Measurements from ENCODE around the gene DRC1. TPM values are rescaled to one million over a fixed set of nuclear protein-coding genes. Genes with fewer than 3 reads are reported as not detected.

DRC1 gene
- total RNA-seq, 6 experiments from 2014 or later, result not detected

- H3K27me3 Mint-ChIP-seq (ENCODE audit: insufficient read depth), result no peaks in the 10 kb centered on the region; the same call in 1 of the 2 replicates
- peaks cover 6% of the 10 kb centered on the region; the same call in 1 of the 2 replicates for H3K4me1 Mint-ChIP-seq (ENCODE audit: low read depth)
- DNase-seq, result no peak
- H3K9me3 Mint-ChIP-seq, result no peaks in the 10 kb centered on the region
- H3K36me3 Mint-ChIP-seq (ENCODE audit: low read depth), result peaks cover 19% of the 10 kb centered on the region
- no peak overlapping the region for H3K4me3 Mint-ChIP-seq
- H3K27ac Mint-ChIP-seq, result no peak overlapping the region
- no peak for TF ChIP-seq CTCF (IDR thresholded peaks at IDR 0.05)
Measured at GRCh38 chr2:26384597-26384996, 17.1 kb upstream of the DRC1 start.

GRCh38 chr2:26387189-26387588, 14.5 kb upstream of the DRC1 start:
- Mint-ChIP-seq H3K36me3 (ENCODE audit: low read depth) (peaks cover 25% of the 10 kb centered on the region), H3K27ac (no peak overlapping the region), H3K9me3 (no peaks in the 10 kb centered on the region), H3K4me3 (no peak overlapping the region), H3K27me3 (ENCODE audit: insufficient read depth) (no peaks in the 10 kb centered on the region; the same call in 1 of the 2 replicates), H3K4me1 (ENCODE audit: low read depth) (peaks cover 6% of the 10 kb centered on the region; the same call in 1 of the 2 replicates)
- no peak for DNase-seq
- TF ChIP-seq CTCF (IDR thresholded peaks at IDR 0.05), result no peak

- Mint-ChIP-seq H3K27me3 (ENCODE audit: insufficient read depth) (no peaks in the 10 kb centered on the region; the same call in 1 of the 2 replicates), H3K27ac (no peak overlapping the region), H3K4me1 (ENCODE audit: low read depth) (no peaks in the 10 kb centered on the region), H3K36me3 (ENCODE audit: low read depth) (peaks cover 12% of the 10 kb centered on the region), H3K4me3 (no peak overlapping the region), H3K9me3 (no peaks in the 10 kb centered on the region)
- no peak for DNase-seq
- no peak for TF ChIP-seq CTCF (IDR thresholded peaks at IDR 0.05)
Measured at GRCh38 chr2:26394694-26395093, 7.0 kb upstream of the DRC1 start.

GRCh38 chr2:26395394-26395793, 6.3 kb upstream of the DRC1 start:
- TF ChIP-seq CTCF (IDR thresholded peaks at IDR 0.05), result no peak
- Mint-ChIP-seq H3K36me3 (ENCODE audit: low read depth) (peaks cover 12% of the 10 kb centered on the region), H3K4me3 (no peak overlapping the region), H3K27me3 (ENCODE audit: insufficient read depth) (no peaks in the 10 kb centered on the region; the same call in 1 of the 2 replicates), H3K27ac (no peak overlapping the region), H3K4me1 (ENCODE audit: low read depth) (no peaks in the 10 kb centered on the region), H3K9me3 (no peaks in the 10 kb centered on the region)
- DNase-seq, result no peak

GRCh38 chr2:26396734-26397298, 4.9 kb upstream of the DRC1 start:
- Mint-ChIP-seq H3K4me3 (no peak overlapping the region), H3K9me3 (no peaks in the 10 kb centered on the region), H3K36me3 (ENCODE audit: low read depth) (peaks cover 5% of the 10 kb centered on the region), H3K27me3 (ENCODE audit: insufficient read depth) (no peaks in the 10 kb centered on the region), H3K27ac (no peak overlapping the region), H3K4me1 (ENCODE audit: low read depth) (no peaks in the 10 kb centered on the region; the same call in 1 of the 2 replicates)
- DNase-seq, result no peak
- no peak for TF ChIP-seq CTCF (IDR thresholded peaks at IDR 0.05)
